Suprapubic skin (tissue), 4 donors: ENCODE measurements around the gene SFI1. TPM values are rescaled to one million over a fixed set of nuclear protein-coding genes. Genes with fewer than 3 reads are reported as not detected.
"Not testable (repeated sequence)": the region's sequence is repeated elsewhere in the genome, so short reads cannot be mapped to it uniquely, and the experiment has no call there.

ENCODE experiments used
- DNase-seq, 2 donors: peaks; one replicate each; pipeline ENCODE4 v3.0.0-alpha.2; 2019; ENCODE audit warnings: low spot score in 2 of 2
- H3K27ac ChIP-seq: fragments of 200-600 bp; sonication (generic); one replicate; pipeline ENCODE4 v1.5.1; 2019
- H3K27me3 ChIP-seq: fragments of 200-600 bp; sonication (generic); one replicate; pipeline ENCODE4 v1.5.1; 2019
- H3K36me3 ChIP-seq: fragments of 200-600 bp; sonication (generic); one replicate; pipeline ENCODE4 v1.5.1; 2019
- H3K4me1 ChIP-seq: fragments of 200-600 bp; sonication (generic); one replicate; pipeline ENCODE4 v1.5.1; 2019
- H3K4me3 ChIP-seq: fragments of 200-600 bp; sonication (generic); one replicate; pipeline ENCODE4 v1.5.1; 2019; ENCODE audit warnings: mild to moderate bottlenecking
- H3K9me3 ChIP-seq: fragments of 200-600 bp; sonication (generic); one replicate; pipeline ENCODE4 v1.5.1; 2019
- CTCF ChIP-seq, 2 donors: fragments of 200-600 bp in 1 of 2; fragments of 450-650 bp in 1 of 2; sonication (generic) in 1 of 2; IDR thresholded peaks; one replicate each; pipeline ENCODE4 v1.5.1; 2016 to 2019; ENCODE audit warnings: antibody characterized with exemption in 2 of 2, mild to moderate bottlenecking in 1 of 2, moderate library complexity in 1 of 2
- EP300 ChIP-seq: sonication (generic); formaldehyde crosslinking; IDR thresholded peaks from one replicate; pipeline ENCODE4 v1.6.1; 2017; ENCODE audit warnings: antibody characterized with exemption
- POLR2A ChIP-seq, 2 donors: fragments of 450-650 bp; IDR thresholded peaks; one replicate each; pipeline ENCODE4 v1.6.1; 2017; ENCODE audit warnings: antibody characterized with exemption in 2 of 2, mild to moderate bottlenecking in 2 of 2, moderate library complexity in 2 of 2
- POLR2AphosphoS5 ChIP-seq, 3 donors: sonication (generic); formaldehyde crosslinking; IDR thresholded peaks; one replicate each; pipeline ENCODE4 v1.6.1; 2017; ENCODE audit warnings: antibody characterized with exemption in 3 of 3
- WGBS: methylation state at CpG from one replicate; pipeline ENCODE4 v1.1.5; 2018; 5-methylcytosine and 5-hydroxymethylcytosine counted together
- total RNA-seq, 4 donors: library from RNA; depleted of rRNA; stranded (reverse); fragments of >200 nt; gene quantifications; one replicate each; pipeline ENCODE4 v1.1.0, GENCODE V29; 2016

The SFI1 gene
- total RNA-seq, 4 donors from 2014 or later, result 21.2 to 128 (median 40.7) TPM

- TF ChIP-seq EP300 (no peak), POLR2AphosphoS5 (IDR thresholded peaks at IDR 0.05) (no peak), POLR2A (IDR thresholded peaks at IDR 0.05) (no peak), CTCF (IDR thresholded peaks at IDR 0.05) (no peak)
- 89% methylated on average over 4 of the region's 4 CpGs for WGBS
These were observed 7.9 kb downstream of the SFI1 start for GRCh38 chr22:31504282-31504681.

GRCh38 chr22:31507517-31507916 lies 11.2 kb downstream of the SFI1 start:
- H3K4me1 ChIP-seq, H3K4me3 ChIP-seq, H3K27me3 ChIP-seq, H3K27ac ChIP-seq, H3K36me3 ChIP-seq, DNase-seq, H3K9me3 ChIP-seq: not testable (repeated sequence)

More at GRCh38 chr22:31504282-31504681, 7.9 kb downstream of the SFI1 start:
- Histone ChIP-seq H3K9me3 (no peaks in the 10 kb centered on the region), H3K4me1 (no peaks in the 10 kb centered on the region), H3K36me3 (no peaks in the 10 kb centered on the region), H3K4me3 (no peak overlapping the region), H3K27ac (no peak overlapping the region), H3K27me3 (no peaks in the 10 kb centered on the region)
- no peak for DNase-seq

GRCh38 chr22:31508536-31508935 lies 12.2 kb downstream of the SFI1 start:
- Histone ChIP-seq H3K36me3 (no peaks in the 10 kb centered on the region), H3K4me3 (no peak overlapping the region), H3K9me3 (no peaks in the 10 kb centered on the region), H3K27ac (no peak overlapping the region), H3K4me1 (no peaks in the 10 kb centered on the region), H3K27me3 (no peaks in the 10 kb centered on the region)
- TF ChIP-seq CTCF (IDR thresholded peaks at IDR 0.05) (no peak), EP300 (no peak), POLR2A (IDR thresholded peaks at IDR 0.05) (no peak)
- WGBS, result 96% methylated on average over 4 of the region's 4 CpGs
- DNase-seq, result no peak

GRCh38 chr22:31509061-31509762 lies 12.9 kb downstream of the SFI1 start:
- Histone ChIP-seq H3K27me3 (no peaks in the 10 kb centered on the region), H3K27ac (no peak overlapping the region), H3K4me3 (no peak overlapping the region), H3K4me1 (no peaks in the 10 kb centered on the region), H3K36me3 (no peaks in the 10 kb centered on the region), H3K9me3 (no peaks in the 10 kb centered on the region)
- DNase-seq, result no peak
- 91% methylated on average over 6 of the region's 6 CpGs for WGBS
- TF ChIP-seq POLR2AphosphoS5 (IDR thresholded peaks at IDR 0.05) (no peak), EP300 (no peak)

- WGBS, result 88% methylated on average over 4 of the region's 4 CpGs
- peaks cover 3% of the 10 kb centered on the region for H3K36me3 ChIP-seq
- no peak for DNase-seq
These were observed 23.7 kb downstream of the SFI1 start for GRCh38 chr22:31520051-31520450.

GRCh38 chr22:31524132-31524531 lies 27.8 kb downstream of the SFI1 start:
- H3K9me3 ChIP-seq, H3K27ac ChIP-seq, H3K4me3 ChIP-seq, H3K4me1 ChIP-seq, DNase-seq, H3K36me3 ChIP-seq, H3K27me3 ChIP-seq: not testable (repeated sequence)
- WGBS, result 95% methylated on average over 5 of the region's 5 CpGs

More at GRCh38 chr22:31520051-31520450, 23.7 kb downstream of the SFI1 start:
- Histone ChIP-seq H3K9me3 (no peaks in the 10 kb centered on the region), H3K27me3 (no peaks in the 10 kb centered on the region), H3K27ac (no peak overlapping the region), H3K4me1 (no peaks in the 10 kb centered on the region), H3K4me3 (no peak overlapping the region)
- TF ChIP-seq CTCF (IDR thresholded peaks at IDR 0.05) (no peak), EP300 (no peak), POLR2A (IDR thresholded peaks at IDR 0.05) (no peak), POLR2AphosphoS5 (IDR thresholded peaks at IDR 0.05) (no peak)

- Histone ChIP-seq H3K9me3 (no peaks in the 10 kb centered on the region), H3K36me3 (peaks cover 3% of the 10 kb centered on the region), H3K4me3 (no peak overlapping the region), H3K27ac (no peak overlapping the region), H3K4me1 (no peaks in the 10 kb centered on the region), H3K27me3 (no peaks in the 10 kb centered on the region)
- no peak for DNase-seq
- 94% methylated on average over 7 of the region's 7 CpGs for WGBS
- TF ChIP-seq EP300, result no peak
- TF ChIP-seq POLR2AphosphoS5 (IDR thresholded peaks at IDR 0.05), result no peak
- no peak for TF ChIP-seq POLR2A (IDR thresholded peaks at IDR 0.05)
- no peak for TF ChIP-seq CTCF (IDR thresholded peaks at IDR 0.05)
These were observed 29.9 kb downstream of the SFI1 start for GRCh38 chr22:31526270-31526669.
